PC-3 (cell line): ENCODE results near the gene UBE2E2. TPM values are rescaled to one million over a fixed set of nuclear protein-coding genes. Genes with fewer than 3 reads are reported as not detected.

Experiments
- ATAC-seq: fragments of 200-7000 bp; cut with Tn5 transposase; 2 replicates; pipeline ENCODE4 v1.9.1; 2020; ENCODE audit warnings: mild to moderate bottlenecking, moderate library complexity
- BruUV-seq: library from RNA; stranded (reverse); fragments of 400-500 nt; replicated peaks from 2 replicates; lab custom pipeline; 2021; lab: Mats Ljungman, UMichigan
- CTCF ChIA-PET: fragments of 300-600 bp; sonication (Branson Sonifier 250); formaldehyde crosslinking; loops from one replicate; lab custom pipeline; 2022; ENCODE audit warnings: antibody characterized with exemption; lab: Charles Lee
- POLR2A ChIA-PET: fragments of 300-600 bp; sonication (Branson Sonifier 250); formaldehyde crosslinking; loops from one replicate; lab custom pipeline; 2022; ENCODE audit warnings: antibody characterized with exemption; ENCODE audit not compliant: unreplicated experiment; lab: Charles Lee
- DNase-seq: peaks from one replicate; pipeline ENCODE4 v3.0.0-alpha.2; 2015
- H2AFZ ChIP-seq: fragments of 300-600 bp; sonication (generic); 2 replicates; pipeline ENCODE4 v1.6.0; 2016; ENCODE audit warnings: antibody characterized with exemption, low read length
- H3F3A ChIP-seq: fragments of 300-600 bp; sonication (generic); one replicate; pipeline ENCODE4 v1.6.0; 2017; ENCODE audit warnings: antibody characterized with exemption, low read length, control low read depth, mild to moderate bottlenecking; ENCODE audit not compliant: unreplicated experiment
- H3K27ac ChIP-seq: fragments of 300-600 bp; sonication (generic); 2 replicates; pipeline ENCODE4 v1.5.1; 2016; ENCODE audit warnings: mild to moderate bottlenecking, low read length
- H3K27me3 ChIP-seq: fragments of 300-600 bp; sonication (generic); 2 replicates; pipeline ENCODE4 v1.6.1; 2016; ENCODE audit warnings: low read length, mixed read lengths
- H3K36me3 ChIP-seq: fragments of 300-600 bp; sonication (generic); 2 replicates; pipeline ENCODE4 v1.6.1; 2016; ENCODE audit warnings: low read depth, mixed run types, low read length, mixed read lengths
- H3K4me1 ChIP-seq: fragments of 300-600 bp; sonication (generic); 2 replicates; pipeline ENCODE4 v1.5.1; 2016; ENCODE audit warnings: low read length; ENCODE audit not compliant: insufficient read depth
- H3K4me2 ChIP-seq: fragments of 300-600 bp; sonication (generic); 2 replicates; pipeline ENCODE4 v1.6.0; 2016; ENCODE audit warnings: low read length
- H3K4me3 ChIP-seq: fragments of 300-600 bp; sonication (generic); 2 replicates; pipeline ENCODE4 v1.5.1; 2016; ENCODE audit warnings: mild to moderate bottlenecking, low read length, mixed read lengths
- H3K79me2 ChIP-seq: fragments of 300-600 bp; sonication (generic); 2 replicates; pipeline ENCODE4 v1.6.1; 2017; ENCODE audit warnings: low read length, mixed read lengths
- H3K9ac ChIP-seq: fragments of 300-600 bp; sonication (generic); 2 replicates; pipeline ENCODE4 v1.6.0; 2016; ENCODE audit warnings: mild to moderate bottlenecking, low read length
- H3K9me2 ChIP-seq: fragments of 300-600 bp; sonication (generic); replicated peaks from 2 replicates; pipeline ENCODE4 v1.6.1; 2016; ENCODE audit warnings: mixed run types, low read length, mixed read lengths
- H3K9me3 ChIP-seq: fragments of 300-600 bp; sonication (generic); 2 replicates; pipeline ENCODE4 v1.6.1; 2016; ENCODE audit warnings: low read length, mixed read lengths
- H4K20me1 ChIP-seq: fragments of 300-600 bp; sonication (generic); 2 replicates; pipeline ENCODE4 v1.6.1; 2016; ENCODE audit warnings: low read length, mixed read lengths
- CTCF ChIP-seq: fragments of 300-600 bp; sonication (generic); conservative IDR thresholded peaks from 2 replicates; pipeline ENCODE4 v1.5.1; 2017; ENCODE audit warnings: antibody characterized with exemption, low read depth, mild to moderate bottlenecking, low read length
- EZH2 ChIP-seq: fragments of 300-600 bp; sonication (generic); IDR thresholded peaks from one replicate; pipeline ENCODE4 v1.6.1; 2017; ENCODE audit warnings: antibody characterized with exemption, mild to moderate bottlenecking, low read length; ENCODE audit not compliant: unreplicated experiment
- EZH2phosphoT487 ChIP-seq: fragments of 300-600 bp; sonication (generic); IDR thresholded peaks from 2 replicates; pipeline ENCODE4 v1.6.1; 2018; ENCODE audit warnings: mild to moderate bottlenecking, antibody characterized with exemption, low read length, borderline replicate concordance
- intact Hi-C: fragments of 100-400 bp; cut with micrococcal nuclease; formaldehyde crosslinking; loops from 2 replicates; pipeline ENCODE4 v1.9.0; 2023
- total RNA-seq: library from RNA; depleted of rRNA; stranded (reverse); fragments of >200 nt; gene quantifications from 2 replicates; pipeline ENCODE4 v1.2.3, GENCODE V29; 2014

The UBE2E2 gene
- total RNA-seq, 1 experiment from 2014 or later = 25.6 TPM

- no peak for DNase-seq
- BruUV-seq = no TSS peak
- intact Hi-C loops = no loop called here
Measured at GRCh38 chr3:23493889-23494288, 290.8 kb downstream of the UBE2E2 start.

GRCh38 chr3:23494967-23495366 lies 291.8 kb downstream of the UBE2E2 start:
- H2AFZ ChIP-seq = no peak overlapping the region

More at GRCh38 chr3:23493889-23494288, 290.8 kb downstream of the UBE2E2 start:
- CTCF ChIA-PET = no interaction called here
- Histone ChIP-seq H3K9ac (no peak overlapping the region), H3K9me3 (no peaks in the 10 kb centered on the region), H3K9me2 (no peaks in the 10 kb centered on the region), H3K4me2 (no peak overlapping the region), H3K4me3 (no peak overlapping the region), H4K20me1 (no peaks in the 10 kb centered on the region), H3K79me2 (no peaks in the 10 kb centered on the region), H2AFZ (no peak overlapping the region), H3K27ac (no peak overlapping the region), H3K4me1 (peaks cover 31% of the 10 kb centered on the region), H3K36me3 (no peaks in the 10 kb centered on the region), H3K27me3 (no peaks in the 10 kb centered on the region), H3F3A (no peaks in the 10 kb centered on the region)
- ATAC-seq = no peak
- TF ChIP-seq CTCF (no peak), EZH2phosphoT487 (no peak), EZH2 (no peak)
- POLR2A ChIA-PET = no interaction called here

More at GRCh38 chr3:23494967-23495366, 291.8 kb downstream of the UBE2E2 start:
- BruUV-seq = no TSS peak
- Histone ChIP-seq H3K27ac (no peak overlapping the region), H3F3A (no peaks in the 10 kb centered on the region), H3K9me3 (no peaks in the 10 kb centered on the region), H3K9ac (no peak overlapping the region), H3K36me3 (no peaks in the 10 kb centered on the region), H3K27me3 (no peaks in the 10 kb centered on the region), H3K4me1 (peaks cover 23% of the 10 kb centered on the region), H3K9me2 (no peaks in the 10 kb centered on the region), H3K79me2 (no peaks in the 10 kb centered on the region), H4K20me1 (no peaks in the 10 kb centered on the region), H3K4me2 (no peak overlapping the region), H3K4me3 (no peak overlapping the region)
- DNase-seq (no peak), ATAC-seq (no peak)
- intact Hi-C loops = no loop called here
- ChIA-PET CTCF (no interaction called here), POLR2A (interaction anchor here (0.5 kb wide), 1 partner anchor 823 kb away, joined by 3 read pairs; no protein-coding TSS in a partner anchor)
- TF ChIP-seq CTCF (no peak), EZH2phosphoT487 (no peak), EZH2 (no peak)
